SU-DHL-6 (cell line): ENCODE data around the gene FGF7.

Source experiments
- EZH2phosphoT487 ChIP-seq: fragments of 200-600 bp; sonication (generic), shearing (Covaris generic); conservative IDR thresholded peaks from 2 replicates; pipeline ENCODE4 v1.6.1; 2018; ENCODE audit warnings: mild to moderate bottlenecking, antibody characterized with exemption, low read length, moderate library complexity, mixed read lengths
- TF ChIP-seq, protein P1 (sequence below): fragments of 200-600 bp; sonication (generic); IDR thresholded peaks from one replicate; pipeline ENCODE4 v1.5.1; 2017; ENCODE audit warnings: antibody characterized with exemption, mild to moderate bottlenecking, low read length, moderate library complexity; ENCODE audit not compliant: insufficient read depth, poor library complexity, severe bottlenecking

DNA sequence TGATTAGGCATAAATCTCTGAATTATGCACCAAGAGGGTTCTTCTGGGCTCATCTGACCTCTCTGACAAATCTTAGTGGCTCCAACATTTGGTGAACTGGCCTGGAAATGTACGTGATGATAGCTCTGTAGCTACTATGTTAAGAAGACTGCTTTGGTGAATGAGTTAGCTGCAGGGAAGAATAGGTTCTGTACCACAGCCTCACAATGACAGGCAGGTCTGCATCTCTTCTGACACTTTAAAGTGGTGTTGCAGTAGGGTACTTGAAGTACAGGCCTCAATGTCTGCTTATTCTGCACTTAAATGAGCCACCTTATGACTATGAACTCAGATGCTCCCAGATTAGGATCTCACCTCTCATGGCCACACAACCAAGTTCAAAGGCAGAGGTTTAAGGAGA, 7.0 kb downstream of the FGF7 start:
- no peak for TF ChIP-seq EZH2phosphoT487
- TF ChIP-seq, protein P1, sequence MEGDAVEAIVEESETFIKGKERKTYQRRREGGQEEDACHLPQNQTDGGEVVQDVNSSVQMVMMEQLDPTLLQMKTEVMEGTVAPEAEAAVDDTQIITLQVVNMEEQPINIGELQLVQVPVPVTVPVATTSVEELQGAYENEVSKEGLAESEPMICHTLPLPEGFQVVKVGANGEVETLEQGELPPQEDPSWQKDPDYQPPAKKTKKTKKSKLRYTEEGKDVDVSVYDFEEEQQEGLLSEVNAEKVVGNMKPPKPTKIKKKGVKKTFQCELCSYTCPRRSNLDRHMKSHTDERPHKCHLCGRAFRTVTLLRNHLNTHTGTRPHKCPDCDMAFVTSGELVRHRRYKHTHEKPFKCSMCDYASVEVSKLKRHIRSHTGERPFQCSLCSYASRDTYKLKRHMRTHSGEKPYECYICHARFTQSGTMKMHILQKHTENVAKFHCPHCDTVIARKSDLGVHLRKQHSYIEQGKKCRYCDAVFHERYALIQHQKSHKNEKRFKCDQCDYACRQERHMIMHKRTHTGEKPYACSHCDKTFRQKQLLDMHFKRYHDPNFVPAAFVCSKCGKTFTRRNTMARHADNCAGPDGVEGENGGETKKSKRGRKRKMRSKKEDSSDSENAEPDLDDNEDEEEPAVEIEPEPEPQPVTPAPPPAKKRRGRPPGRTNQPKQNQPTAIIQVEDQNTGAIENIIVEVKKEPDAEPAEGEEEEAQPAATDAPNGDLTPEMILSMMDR = no peak
